B cell (primary cell): ENCODE data around the gene POGLUT3. TPM values are rescaled to one million over a fixed set of nuclear protein-coding genes. Genes with fewer than 3 reads are reported as not detected.

Source experiments
- ATAC-seq: fragments of 200-7000 bp; cut with Tn5 transposase; one replicate; pipeline ENCODE4 v1.10.0; 2021; ENCODE audit warnings: low read depth, mild to moderate bottlenecking, moderate number of reproducible peaks, moderate library complexity
- CTCF ChIA-PET: fragments of 350-600 bp; sonication (Branson Sonifier 250); formaldehyde crosslinking; loops from one replicate; lab custom pipeline; 2021; ENCODE audit warnings: antibody characterized with exemption, inconsistent platforms; lab: Charles Lee
- POLR2A ChIA-PET: fragments of 350-600 bp; sonication (Branson Sonifier 250); formaldehyde crosslinking; loops from one replicate; lab custom pipeline; 2021; ENCODE audit warnings: antibody characterized with exemption; lab: Charles Lee
- DNase-seq: peaks from one replicate; pipeline ENCODE4 v3.0.0; 2013
- H2AFZ ChIP-seq: 2 replicates; pipeline ENCODE4 v1.6.1; 2012; ENCODE audit warnings: mild to moderate bottlenecking, low read depth, low read length; ENCODE audit not compliant: insufficient read depth, poor library complexity, severe bottlenecking
- H3K27ac ChIP-seq, 2 donors: 1 replicate in 1 of 2; 2 replicates in 1 of 2; pipeline ENCODE4 v1.5.1; 2012 to 2013; ENCODE audit warnings: low read length in 2 of 2, mild to moderate bottlenecking in 2 of 2, moderate library complexity in 1 of 2
- H3K27me3 ChIP-seq, 4 experiments: fragments of 200-600 bp in 1 of 4; sonication (generic) in 1 of 4; replicated peaks in 1 of 4; 1 replicate in 2 of 4; 2 replicates in 2 of 4; pipeline versions ENCODE4 v1.6.1 to v1.7.0; 2013 to 2016; ENCODE audit warnings: low read length in 3 of 4, mild to moderate bottlenecking in 2 of 4, mixed read lengths in 1 of 4, moderate library complexity in 1 of 4; ENCODE audit not compliant: insufficient read depth in 4 of 4, control insufficient read depth in 3 of 4; ENCODE audit errors: control extremely low read depth in 1 of 4
- H3K36me3 ChIP-seq, 2 experiments: replicated peaks in 1 of 2; 1 replicate in 1 of 2; 2 replicates in 1 of 2; pipeline versions ENCODE4 v1.6.1 to v1.7.1; 2013; ENCODE audit warnings: low read length in 1 of 2; ENCODE audit not compliant: insufficient read depth in 2 of 2, control insufficient read depth in 1 of 2; ENCODE audit errors: control extremely low read depth in 1 of 2, extremely low read depth in 1 of 2
- H3K4me1 ChIP-seq, 2 donors: fragments of 200-600 bp in 1 of 2; sonication (generic) in 1 of 2; 1 replicate in 1 of 2; 2 replicates in 1 of 2; pipeline versions ENCODE4 v1.5.1 to v1.6.1; 2013 to 2017; ENCODE audit warnings: low read length in 2 of 2; ENCODE audit not compliant: control insufficient read depth in 2 of 2, insufficient read depth in 2 of 2
- H3K4me2 ChIP-seq: replicated peaks from 2 replicates; pipeline ENCODE3; 2012; ENCODE audit warnings: mild to moderate bottlenecking, low read depth, low read length; ENCODE audit not compliant: poor library complexity, severe bottlenecking
- H3K4me3 ChIP-seq, 5 experiments: fragments of 200-600 bp in 1 of 5; sonication (generic) in 1 of 5; 1 replicate in 3 of 5; 2 replicates in 2 of 5; pipeline versions ENCODE4 v1.5.1 to v1.7.0; 2011 to 2016; ENCODE audit warnings: low read length in 4 of 5, mild to moderate bottlenecking in 4 of 5, low read depth in 2 of 5, control low read depth in 1 of 5, moderate library complexity in 1 of 5; ENCODE audit not compliant: insufficient read depth in 1 of 5; ENCODE audit errors: control extremely low read depth in 1 of 5, extremely low read depth in 1 of 5
- H3K79me2 ChIP-seq: fragments of 200-600 bp; sonication (generic); one replicate; pipeline ENCODE4 v1.6.0; 2016; ENCODE audit warnings: low read length; ENCODE audit not compliant: control insufficient read depth, insufficient read depth
- H3K9ac ChIP-seq: fragments of 200-600 bp; sonication (generic); 2 replicates; pipeline ENCODE4 v1.6.1; 2017; ENCODE audit warnings: mild to moderate bottlenecking, low read length, moderate library complexity
- H3K9me3 ChIP-seq, 3 donors: one replicate each; pipeline versions ENCODE4 v1.6.1 to v1.7.1; 2013; ENCODE audit warnings: low read length in 2 of 3; ENCODE audit not compliant: control insufficient read depth in 2 of 3, insufficient read depth in 1 of 3; ENCODE audit errors: control extremely low read depth in 1 of 3
- H4K20me1 ChIP-seq: 2 replicates; pipeline ENCODE4 v1.6.0; 2012; ENCODE audit warnings: mild to moderate bottlenecking, low read length; ENCODE audit not compliant: insufficient read depth, control insufficient read depth, poor library complexity, severe bottlenecking
- H3K27ac Mint-ChIP-seq: one replicate; pipeline ENCODE4 v1.8.0; 2021; ENCODE audit warnings: mixed read lengths
- H3K27me3 Mint-ChIP-seq: one replicate; pipeline ENCODE4 v1.8.0; 2021; ENCODE audit warnings: mixed read lengths
- H3K4me1 Mint-ChIP-seq: one replicate; pipeline ENCODE4 v1.8.0; 2021; ENCODE audit warnings: mixed read lengths
- H3K4me3 Mint-ChIP-seq: one replicate; pipeline ENCODE4 v1.8.0; 2021; ENCODE audit warnings: mixed read lengths
- H3K9me3 Mint-ChIP-seq: one replicate; pipeline ENCODE4 v1.8.0; 2022; ENCODE audit warnings: mixed read lengths; ENCODE audit not compliant: insufficient read depth
- EZH2 ChIP-seq: IDR thresholded peaks from 2 replicates; pipeline ENCODE4 v1.6.1; 2012; ENCODE audit warnings: borderline replicate concordance, low read depth, mild to moderate bottlenecking, moderate library complexity, low read length; ENCODE audit not compliant: insufficient read depth, poor library complexity, severe bottlenecking
- WGBS: methylation state at CpG from one replicate; pipeline ENCODE4 v1.1.5; 2013; ENCODE audit warnings: missing lambda C conversion rate; ENCODE audit not compliant: insufficient coverage; 5-methylcytosine and 5-hydroxymethylcytosine counted together
- intact Hi-C: fragments of 100-400 bp; cut with micrococcal nuclease; formaldehyde crosslinking; loops from one replicate; pipeline ENCODE4 v1.10.0; 2022
- polyA plus RNA-seq: library from polyadenylated mRNA; depleted of rRNA; stranded (reverse); fragments of >200 nt; gene quantifications from 2 replicates; pipeline ENCODE4 v1.2.3, GENCODE V29; 2012
- total RNA-seq, 2 donors: library from RNA; stranded (reverse); fragments of 120-200 nt in 1 of 2; gene quantifications; 1 replicate in 1 of 2; 2 replicates in 1 of 2; pipeline versions ENCODE4 v1.2.3 to v1.2.4, GENCODE V29; 2013 to 2022
- TF ChIP-seq, protein P1 (sequence below): fragments of 200-600 bp; IDR thresholded peaks from one replicate; pipeline ENCODE4 v1.8.0; 2022; ENCODE audit warnings: antibody characterized with exemption, mild to moderate bottlenecking

POGLUT3 gene
- total and polyA plus RNA-seq, 2 donors (not counting 1 experiment from before 2014, with no cell fraction given) = 1.8 to 3.4 TPM

DNA sequence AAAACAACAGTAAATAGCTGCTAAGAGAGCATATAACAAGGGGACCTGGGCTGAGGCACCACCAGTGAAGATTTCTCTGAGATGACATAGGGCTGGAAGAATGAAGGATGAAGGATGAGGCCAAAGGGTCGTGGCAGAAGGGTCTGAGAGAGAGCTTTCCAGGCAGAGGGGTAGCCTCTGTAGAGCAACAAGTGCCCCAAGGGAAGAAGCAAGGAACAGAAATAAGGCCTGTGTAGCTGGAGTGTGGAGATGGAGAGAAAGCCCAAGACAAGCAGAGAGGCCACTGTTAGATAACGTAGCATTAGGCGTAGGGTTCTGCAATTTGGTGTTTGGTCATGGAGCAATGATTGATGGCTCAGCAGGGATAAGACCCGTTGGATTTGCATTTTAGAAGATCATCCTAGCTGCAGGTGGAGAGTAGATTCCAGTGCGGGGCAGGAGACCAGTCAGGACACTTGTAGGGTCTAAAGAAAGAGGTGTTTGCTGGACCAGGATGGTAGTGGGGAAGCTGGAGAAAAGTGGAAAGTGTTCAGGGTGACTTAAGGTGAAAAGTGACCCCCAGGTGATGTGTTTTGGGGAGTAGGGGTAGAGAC is 47.8 kb upstream of the POGLUT3 start:
- no peaks in the 10 kb centered on the region for H3K9me3 ChIP-seq
- no peak for DNase-seq
- no peaks in the 10 kb centered on the region for H3K4me1 Mint-ChIP-seq
- H4K20me1 ChIP-seq = no peaks in the 10 kb centered on the region
- H3K4me3 ChIP-seq = no peak overlapping the region
- no peaks in the 10 kb centered on the region for H3K36me3 ChIP-seq
- no peak overlapping the region for H3K4me2 ChIP-seq
- no peaks in the 10 kb centered on the region for H3K4me1 ChIP-seq
- H3K9ac ChIP-seq = no peak overlapping the region
- H3K27ac Mint-ChIP-seq = no peak overlapping the region
- no peaks in the 10 kb centered on the region for H3K79me2 ChIP-seq
- WGBS = 81% methylated on average over 5 of the region's 5 CpGs
- H3K4me3 Mint-ChIP-seq = no peak overlapping the region
- no peaks in the 10 kb centered on the region for H3K27me3 ChIP-seq
- ATAC-seq = no peak
- no peak overlapping the region for H3K27ac ChIP-seq
- H3K27me3 Mint-ChIP-seq = peaks cover 10% of the 10 kb centered on the region
- ChIA-PET POLR2A (no interaction called here), CTCF (no interaction called here)
- H3K9me3 Mint-ChIP-seq = no peaks in the 10 kb centered on the region
- no peak overlapping the region for H2AFZ ChIP-seq
- TF ChIP-seq, protein P1, sequence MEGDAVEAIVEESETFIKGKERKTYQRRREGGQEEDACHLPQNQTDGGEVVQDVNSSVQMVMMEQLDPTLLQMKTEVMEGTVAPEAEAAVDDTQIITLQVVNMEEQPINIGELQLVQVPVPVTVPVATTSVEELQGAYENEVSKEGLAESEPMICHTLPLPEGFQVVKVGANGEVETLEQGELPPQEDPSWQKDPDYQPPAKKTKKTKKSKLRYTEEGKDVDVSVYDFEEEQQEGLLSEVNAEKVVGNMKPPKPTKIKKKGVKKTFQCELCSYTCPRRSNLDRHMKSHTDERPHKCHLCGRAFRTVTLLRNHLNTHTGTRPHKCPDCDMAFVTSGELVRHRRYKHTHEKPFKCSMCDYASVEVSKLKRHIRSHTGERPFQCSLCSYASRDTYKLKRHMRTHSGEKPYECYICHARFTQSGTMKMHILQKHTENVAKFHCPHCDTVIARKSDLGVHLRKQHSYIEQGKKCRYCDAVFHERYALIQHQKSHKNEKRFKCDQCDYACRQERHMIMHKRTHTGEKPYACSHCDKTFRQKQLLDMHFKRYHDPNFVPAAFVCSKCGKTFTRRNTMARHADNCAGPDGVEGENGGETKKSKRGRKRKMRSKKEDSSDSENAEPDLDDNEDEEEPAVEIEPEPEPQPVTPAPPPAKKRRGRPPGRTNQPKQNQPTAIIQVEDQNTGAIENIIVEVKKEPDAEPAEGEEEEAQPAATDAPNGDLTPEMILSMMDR = no peak
- no peak for TF ChIP-seq EZH2
- intact Hi-C loops = no loop called here

DNA sequence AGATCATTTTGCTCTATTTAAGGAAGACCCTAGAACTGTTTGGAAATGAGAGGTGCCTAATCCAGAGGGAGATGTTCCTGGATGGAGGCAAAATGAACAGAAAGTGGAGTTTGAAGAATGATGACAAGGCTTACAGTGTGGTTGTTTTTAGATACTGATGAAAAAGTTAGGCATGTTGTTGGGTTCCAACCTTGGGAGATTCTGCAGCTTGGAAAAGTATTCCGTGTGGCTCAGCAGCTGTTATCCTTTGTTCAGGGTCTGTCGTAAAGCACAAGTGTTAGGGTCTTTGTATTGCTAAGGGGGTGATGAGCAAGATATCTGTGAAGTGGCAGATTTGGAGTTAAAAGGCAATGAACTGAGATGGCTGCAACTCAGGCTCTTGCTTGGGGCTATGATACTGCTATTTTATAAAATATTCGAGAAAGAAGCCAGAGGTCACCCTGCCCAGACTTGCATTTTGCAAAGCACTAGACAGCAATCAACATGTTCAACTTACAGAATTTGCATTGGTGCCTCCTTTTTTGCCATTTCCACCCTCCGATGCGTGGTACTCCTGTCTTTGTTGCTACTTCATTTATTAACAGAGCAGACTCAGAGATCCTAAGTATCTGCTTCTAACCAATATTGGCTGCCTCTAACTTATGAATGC is 45.3 kb upstream of the POGLUT3 start:
- intact Hi-C loops = no loop called here
- ATAC-seq (no peak), DNase-seq (no peak)
- Mint-ChIP-seq H3K9me3 (no peaks in the 10 kb centered on the region), H3K27me3 (peaks cover 12% of the 10 kb centered on the region), H3K4me3 (no peak overlapping the region), H3K4me1 (no peaks in the 10 kb centered on the region), H3K27ac (no peak overlapping the region)
- Histone ChIP-seq H3K79me2 (no peaks in the 10 kb centered on the region), H3K27me3 (no peaks in the 10 kb centered on the region), H3K27ac (no peak overlapping the region), H3K4me2 (no peak overlapping the region), H3K9me3 (no peaks in the 10 kb centered on the region), H3K9ac (no peak overlapping the region), H3K4me1 (no peaks in the 10 kb centered on the region), H4K20me1 (no peaks in the 10 kb centered on the region), H3K36me3 (no peaks in the 10 kb centered on the region), H2AFZ (no peak overlapping the region), H3K4me3 (no peak overlapping the region)
- CTCF ChIA-PET = no interaction called here
- POLR2A ChIA-PET = no interaction called here
- TF ChIP-seq EZH2 = no peak
- 96% methylated on average over 5 of the region's 5 CpGs for WGBS
